IgD-negative memory B cell (primary cell): ENCODE data around the gene ADD3. TPM values are rescaled to one million over a fixed set of nuclear protein-coding genes. Genes with fewer than 3 reads are reported as not detected.

Source experiments
- H3K27ac Mint-ChIP-seq, 3 donors: one replicate each; pipeline ENCODE4 v1.8.0; 2020 to 2022; ENCODE audit warnings: mild to moderate bottlenecking in 3 of 3, mixed read lengths in 3 of 3, moderate library complexity in 1 of 3
- H3K27me3 Mint-ChIP-seq: one replicate; pipeline ENCODE4 v1.8.0; 2021; ENCODE audit warnings: mixed read lengths
- H3K36me3 Mint-ChIP-seq: one replicate; pipeline ENCODE4 v1.8.0; 2020; ENCODE audit warnings: mild to moderate bottlenecking, mixed read lengths
- H3K4me1 Mint-ChIP-seq, 3 donors: one replicate each; pipeline ENCODE4 v1.8.0; 2020 to 2022; ENCODE audit warnings: mixed read lengths in 3 of 3, mild to moderate bottlenecking in 1 of 3
- H3K4me3 Mint-ChIP-seq, 4 donors: one replicate each; pipeline ENCODE4 v1.8.0; 2020 to 2022; ENCODE audit warnings: mild to moderate bottlenecking in 4 of 4, mixed read lengths in 4 of 4, moderate library complexity in 3 of 4
- H3K9me3 Mint-ChIP-seq, 3 donors: one replicate each; pipeline ENCODE4 v1.8.0; 2020 to 2021; ENCODE audit warnings: mixed read lengths in 3 of 3, mild to moderate bottlenecking in 1 of 3
- polyA plus RNA-seq: library from polyadenylated mRNA; unstranded; fragments of 300-500 nt; fragmentation: Illumina TruSeq; gene quantifications from one replicate; pipeline ENCODE4 v1.2.3, GENCODE V29; 2021

The ADD3 gene
- 344 TPM for polyA plus RNA-seq

- H3K27me3 Mint-ChIP-seq: no peaks in the 10 kb centered on the region
- no peak within 1 kb of the TSS for H3K4me3 Mint-ChIP-seq
- no peaks in the 10 kb centered on the region for H3K36me3 Mint-ChIP-seq
- H3K27ac Mint-ChIP-seq: peak within 1 kb of the TSS in 2 of 3 donors; percentile 92 to 94
- H3K4me1 Mint-ChIP-seq: peaks cover 39 to 44% (median 44%) of the 10 kb centered on the region in 3 donors
- no peaks in the 10 kb centered on the region for H3K9me3 Mint-ChIP-seq
Measured at GRCh38 chr10:110007701-110008517, at the start of gene ADD3. TSS of gene ADD3 (plus strand) at chr10:110007984. CDS start at chr10:110100654, 92,670 bp downstream.

GRCh38 chr10:109958059-109958458, 49.7 kb upstream of the ADD3 start:
- Mint-ChIP-seq H3K4me3 (no peak overlapping the region), H3K36me3 (no peaks in the 10 kb centered on the region), H3K27me3 (no peaks in the 10 kb centered on the region), H3K4me1 (peaks cover 0 to 7% (median 6%) of the 10 kb centered on the region in 3 donors), H3K27ac (no peak overlapping the region), H3K9me3 (no peaks in the 10 kb centered on the region)

GRCh38 chr10:109959259-109960145, 48.3 kb upstream of the ADD3 start:
- no peak overlapping the region for H3K27ac Mint-ChIP-seq
- peaks cover 2% of the 10 kb centered on the region for H3K36me3 Mint-ChIP-seq
- H3K4me3 Mint-ChIP-seq: no peak overlapping the region
- H3K9me3 Mint-ChIP-seq: no peaks in the 10 kb centered on the region
- H3K4me1 Mint-ChIP-seq: peaks cover 0 to 9% (median 6%) of the 10 kb centered on the region in 3 donors
- H3K27me3 Mint-ChIP-seq: no peaks in the 10 kb centered on the region

- Mint-ChIP-seq H3K9me3 (no peaks in the 10 kb centered on the region), H3K36me3 (peaks cover 2% of the 10 kb centered on the region), H3K4me1 (peaks cover 0 to 9% (median 6%) of the 10 kb centered on the region in 3 donors), H3K27ac (no peak overlapping the region), H3K27me3 (no peaks in the 10 kb centered on the region), H3K4me3 (no peak overlapping the region)
Measured at GRCh38 chr10:109960682-109961081, 47.1 kb upstream of the ADD3 start.

- no peak overlapping the region for H3K27ac Mint-ChIP-seq
- peaks cover 0 to 9% (median 6%) of the 10 kb centered on the region in 3 donors for H3K4me1 Mint-ChIP-seq
- H3K27me3 Mint-ChIP-seq: no peaks in the 10 kb centered on the region
- H3K36me3 Mint-ChIP-seq: peaks cover 2% of the 10 kb centered on the region
- no peaks in the 10 kb centered on the region for H3K9me3 Mint-ChIP-seq
- no peak overlapping the region for H3K4me3 Mint-ChIP-seq
Measured at GRCh38 chr10:109961174-109962001, 46.4 kb upstream of the ADD3 start.

- no peak overlapping the region for H3K4me3 Mint-ChIP-seq
- H3K9me3 Mint-ChIP-seq: no peaks in the 10 kb centered on the region
- H3K36me3 Mint-ChIP-seq: peaks cover 2% of the 10 kb centered on the region
- peaks cover 0 to 4% (median 4%) of the 10 kb centered on the region in 3 donors for H3K4me1 Mint-ChIP-seq
- no peak overlapping the region for H3K27ac Mint-ChIP-seq
- no peaks in the 10 kb centered on the region for H3K27me3 Mint-ChIP-seq
Measured at GRCh38 chr10:109962247-109962646, 45.5 kb upstream of the ADD3 start.

GRCh38 chr10:109963439-109963838, 44.3 kb upstream of the ADD3 start:
- peaks cover 2% of the 10 kb centered on the region for H3K36me3 Mint-ChIP-seq
- H3K27me3 Mint-ChIP-seq: no peaks in the 10 kb centered on the region
- H3K27ac Mint-ChIP-seq: no peak overlapping the region
- no peak overlapping the region for H3K4me3 Mint-ChIP-seq
- peaks cover 0 to 2% (median 0%) of the 10 kb centered on the region in 3 donors for H3K4me1 Mint-ChIP-seq
- H3K9me3 Mint-ChIP-seq: no peaks in the 10 kb centered on the region

- H3K27ac Mint-ChIP-seq: peak overlapping the region in 1 of 3 donors; percentile 4
- peaks cover 2% of the 10 kb centered on the region for H3K36me3 Mint-ChIP-seq
- H3K27me3 Mint-ChIP-seq: peaks cover 4% of the 10 kb centered on the region
- H3K4me3 Mint-ChIP-seq: no peak overlapping the region
- peaks cover 0 to 3% (median 0%) of the 10 kb centered on the region in 3 donors for H3K4me1 Mint-ChIP-seq
- H3K9me3 Mint-ChIP-seq: no peaks in the 10 kb centered on the region
Measured at GRCh38 chr10:109964318-109964717, 43.5 kb upstream of the ADD3 start.

GRCh38 chr10:109966961-109967738, 40.6 kb upstream of the ADD3 start:
- peaks cover 8% of the 10 kb centered on the region for H3K27me3 Mint-ChIP-seq
- H3K36me3 Mint-ChIP-seq: peaks cover 2% of the 10 kb centered on the region
- H3K4me3 Mint-ChIP-seq: no peak overlapping the region
- peaks cover 0 to 3% (median 0%) of the 10 kb centered on the region in 3 donors for H3K4me1 Mint-ChIP-seq
- no peak overlapping the region for H3K27ac Mint-ChIP-seq
- H3K9me3 Mint-ChIP-seq: no peaks in the 10 kb centered on the region

GRCh38 chr10:109967739-109968088, 40.1 kb upstream of the ADD3 start:
- H3K4me3 Mint-ChIP-seq: no peak overlapping the region
- H3K36me3 Mint-ChIP-seq: peaks cover 2% of the 10 kb centered on the region
- peaks cover 0 to 3% (median 0%) of the 10 kb centered on the region in 3 donors for H3K4me1 Mint-ChIP-seq
- no peak overlapping the region for H3K27ac Mint-ChIP-seq
- H3K27me3 Mint-ChIP-seq: peaks cover 8% of the 10 kb centered on the region
- H3K9me3 Mint-ChIP-seq: no peaks in the 10 kb centered on the region

- Mint-ChIP-seq H3K4me3 (no peak overlapping the region), H3K9me3 (no peaks in the 10 kb centered on the region), H3K36me3 (no peaks in the 10 kb centered on the region), H3K27ac (no peak overlapping the region), H3K27me3 (peaks cover 8% of the 10 kb centered on the region), H3K4me1 (peaks cover 0 to 2% (median 0%) of the 10 kb centered on the region in 3 donors)
Measured at GRCh38 chr10:109968953-109969759, 38.6 kb upstream of the ADD3 start.

- H3K4me1 Mint-ChIP-seq: peaks cover 0 to 2% (median 0%) of the 10 kb centered on the region in 3 donors
- H3K36me3 Mint-ChIP-seq: no peaks in the 10 kb centered on the region
- peaks cover 8% of the 10 kb centered on the region for H3K27me3 Mint-ChIP-seq
- no peaks in the 10 kb centered on the region for H3K9me3 Mint-ChIP-seq
- no peak overlapping the region for H3K4me3 Mint-ChIP-seq
- no peak overlapping the region for H3K27ac Mint-ChIP-seq
Measured at GRCh38 chr10:109969760-109970346, 37.9 kb upstream of the ADD3 start.

GRCh38 chr10:109971634-109972033, 36.1 kb upstream of the ADD3 start:
- H3K27me3 Mint-ChIP-seq: peaks cover 8% of the 10 kb centered on the region
- H3K4me1 Mint-ChIP-seq: peaks cover 0 to 2% (median 1%) of the 10 kb centered on the region in 3 donors
- H3K36me3 Mint-ChIP-seq: no peaks in the 10 kb centered on the region
- no peak overlapping the region for H3K27ac Mint-ChIP-seq
- no peak overlapping the region for H3K4me3 Mint-ChIP-seq
- no peaks in the 10 kb centered on the region for H3K9me3 Mint-ChIP-seq
